Epithelial cell of esophagus (primary cell): ENCODE measurements around the gene TMEM82.
"Not testable (repeated sequence)": the region's sequence is repeated elsewhere in the genome, so short reads cannot be mapped to it uniquely, and the experiment has no call there.

Experiments
- DNase-seq: peaks from one replicate; pipeline ENCODE4 v3.0.0; 2010; ENCODE audit warnings: low read depth
- H3K4me3 ChIP-seq: 2 replicates; pipeline ENCODE4 v1.5.1; 2011; ENCODE audit warnings: mild to moderate bottlenecking, low read length, control low read depth
- TF ChIP-seq, protein P1 (sequence below): IDR thresholded peaks from 2 replicates; pipeline ENCODE4 v1.5.1; 2011; ENCODE audit warnings: low read depth, mild to moderate bottlenecking, low read length, control low read depth, inconsistent platforms; ENCODE audit not compliant: insufficient read depth; ENCODE audit errors: missing control alignments

TMEM82 gene

DNA sequence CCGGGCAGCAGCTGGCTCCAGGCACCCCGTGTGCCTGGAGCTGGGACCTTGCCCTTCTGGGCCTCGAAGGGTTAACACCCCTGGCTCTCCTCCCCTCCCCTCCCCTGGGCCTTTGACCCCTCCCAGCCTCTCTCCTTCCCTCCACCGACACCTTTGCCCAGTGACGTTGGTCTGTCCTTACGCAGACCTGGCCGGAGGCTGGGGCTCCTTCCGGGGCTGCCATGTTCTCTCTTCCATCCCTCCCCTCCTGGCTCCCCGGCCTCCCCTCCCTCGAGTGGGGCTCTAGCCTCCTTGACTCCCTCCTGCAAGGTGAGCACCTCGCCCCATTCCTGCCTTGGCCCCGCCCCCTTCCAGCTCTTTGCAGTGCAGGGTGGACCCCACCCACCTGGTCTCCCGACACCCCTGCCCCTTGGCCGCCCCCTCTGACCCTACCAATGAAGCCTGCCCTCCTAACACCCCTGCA is at the start of gene TMEM82:
Gene TMEM82, plus strand, starts transcription at position 161 of the 463 bp plus-strand sequence. Its CDS starts 61 bp downstream, at position 222.
- H3K4me3 ChIP-seq, result no peak within 1 kb of the TSS
- DNase-seq, result no peak
- TF ChIP-seq, protein P1, sequence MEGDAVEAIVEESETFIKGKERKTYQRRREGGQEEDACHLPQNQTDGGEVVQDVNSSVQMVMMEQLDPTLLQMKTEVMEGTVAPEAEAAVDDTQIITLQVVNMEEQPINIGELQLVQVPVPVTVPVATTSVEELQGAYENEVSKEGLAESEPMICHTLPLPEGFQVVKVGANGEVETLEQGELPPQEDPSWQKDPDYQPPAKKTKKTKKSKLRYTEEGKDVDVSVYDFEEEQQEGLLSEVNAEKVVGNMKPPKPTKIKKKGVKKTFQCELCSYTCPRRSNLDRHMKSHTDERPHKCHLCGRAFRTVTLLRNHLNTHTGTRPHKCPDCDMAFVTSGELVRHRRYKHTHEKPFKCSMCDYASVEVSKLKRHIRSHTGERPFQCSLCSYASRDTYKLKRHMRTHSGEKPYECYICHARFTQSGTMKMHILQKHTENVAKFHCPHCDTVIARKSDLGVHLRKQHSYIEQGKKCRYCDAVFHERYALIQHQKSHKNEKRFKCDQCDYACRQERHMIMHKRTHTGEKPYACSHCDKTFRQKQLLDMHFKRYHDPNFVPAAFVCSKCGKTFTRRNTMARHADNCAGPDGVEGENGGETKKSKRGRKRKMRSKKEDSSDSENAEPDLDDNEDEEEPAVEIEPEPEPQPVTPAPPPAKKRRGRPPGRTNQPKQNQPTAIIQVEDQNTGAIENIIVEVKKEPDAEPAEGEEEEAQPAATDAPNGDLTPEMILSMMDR, result no peak

GRCh38 chr1:15693371-15693770 is 48.9 kb upstream of the TMEM82 start:
- DNase-seq, result no peak
- no peak overlapping the region for H3K4me3 ChIP-seq
- TF ChIP-seq, protein P1, result no peak

- DNase-seq, result no peak
- no peak overlapping the region for H3K4me3 ChIP-seq
- TF ChIP-seq, protein P1, result no peak
Observed at GRCh38 chr1:15696956-15697521, 45.3 kb upstream of the TMEM82 start.

- no peak overlapping the region for H3K4me3 ChIP-seq
- no peak for DNase-seq
- TF ChIP-seq, protein P1, result no peak
Observed at GRCh38 chr1:15698201-15698600, 44.1 kb upstream of the TMEM82 start.

- H3K4me3 ChIP-seq, DNase-seq: not testable (repeated sequence)
Observed at GRCh38 chr1:15699321-15699720, 43.0 kb upstream of the TMEM82 start.

DNA sequence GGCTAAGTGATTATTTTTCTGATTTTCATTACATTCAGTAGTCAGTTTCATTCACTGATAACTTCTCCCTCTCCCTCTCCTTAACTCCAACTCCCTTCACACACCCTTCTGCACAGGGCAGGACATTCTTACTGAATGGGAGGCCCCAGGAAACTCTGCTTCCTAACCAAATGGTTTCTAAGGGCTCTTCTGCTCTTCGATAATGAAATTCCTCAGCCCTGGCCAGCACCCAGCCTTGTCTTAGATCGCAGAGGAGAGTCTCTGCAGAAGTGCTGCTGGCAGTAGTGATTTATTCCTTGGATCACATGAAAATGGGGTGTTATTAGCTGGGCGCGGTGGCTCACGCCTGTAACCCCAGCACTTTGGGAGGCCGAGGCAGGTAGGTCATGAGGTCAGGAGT is 41.8 kb upstream of the TMEM82 start:
- TF ChIP-seq, protein P1, result no peak
- H3K4me3 ChIP-seq, result no peak overlapping the region
- no peak for DNase-seq

GRCh38 chr1:15701784-15702183 is 40.5 kb upstream of the TMEM82 start:
- H3K4me3 ChIP-seq, result no peak overlapping the region
- DNase-seq, result no peak
- TF ChIP-seq, protein P1, result no peak
